Activated CD4-positive, CD25-positive, alpha-beta regulatory T cell treated with anti-CD3 and anti-CD28 coated beads, Interleukin-2, amount 50 U/mL, for 24 hours (primary cell): ENCODE results near the gene TXNDC9.
"Not testable (repeated sequence)": the region's sequence is repeated elsewhere in the genome, so short reads cannot be mapped to it uniquely, and the experiment has no call there.

Experiments
- ATAC-seq, 2 donors: fragments of 150-1000 bp; cut with Tn5 transposase; one replicate each; pipeline ENCODE4 v1.10.0; 2021; ENCODE audit warnings: mild to moderate bottlenecking in 1 of 2, moderate library complexity in 1 of 2

TXNDC9 gene

DNA sequence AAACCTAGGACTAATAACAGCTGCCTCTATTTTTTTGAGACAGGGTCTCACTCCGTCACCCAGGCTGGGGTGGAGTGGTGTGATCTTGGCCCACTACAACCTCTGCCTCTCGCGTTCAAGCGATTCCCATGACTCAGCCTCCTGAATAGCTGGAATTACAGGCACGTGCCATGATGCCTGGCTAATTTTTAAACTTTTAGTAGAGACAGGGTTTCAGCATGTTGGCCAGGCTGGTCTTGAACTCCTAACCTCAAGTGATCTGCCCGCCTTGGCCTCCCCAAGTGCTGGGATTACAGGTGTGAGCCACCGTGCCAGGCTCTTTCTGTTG, 18.3 kb downstream of the TXNDC9 start:
- not testable (repeated sequence) for ATAC-seq

GRCh38 chr2:99317161-99317872, 18.8 kb downstream of the TXNDC9 start:
- ATAC-seq: no peak

GRCh38 chr2:99301097-99301496, 35.0 kb downstream of the TXNDC9 start, which contains the start of gene LYG1:
TSS of gene LYG1 (minus strand) at chr2:99301197. CDS start at chr2:99295670, 5,527 bp downstream.
- ATAC-seq: not testable (repeated sequence)

DNA sequence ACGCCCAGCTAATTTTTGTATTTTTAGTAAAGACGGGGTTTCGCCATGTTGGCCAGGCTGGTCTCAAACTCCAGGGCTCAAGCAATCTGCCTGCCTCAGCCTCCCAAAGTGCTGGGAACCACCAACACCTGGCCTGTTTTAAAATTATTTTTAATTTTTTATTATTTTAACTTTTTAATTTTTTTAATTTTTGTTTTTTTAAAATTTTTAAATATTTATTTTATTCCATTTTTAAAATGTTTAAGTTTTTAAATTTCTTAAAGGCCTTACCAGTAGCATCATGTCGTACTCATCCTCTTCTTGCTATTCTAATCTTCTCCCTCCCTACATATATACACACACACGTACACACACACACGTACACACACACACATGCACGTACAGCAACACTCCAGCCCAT, 36.6 kb downstream of the TXNDC9 start:
- ATAC-seq: no peak

GRCh38 chr2:99297994-99298393, 38.1 kb downstream of the TXNDC9 start:
- no peak for ATAC-seq

DNA sequence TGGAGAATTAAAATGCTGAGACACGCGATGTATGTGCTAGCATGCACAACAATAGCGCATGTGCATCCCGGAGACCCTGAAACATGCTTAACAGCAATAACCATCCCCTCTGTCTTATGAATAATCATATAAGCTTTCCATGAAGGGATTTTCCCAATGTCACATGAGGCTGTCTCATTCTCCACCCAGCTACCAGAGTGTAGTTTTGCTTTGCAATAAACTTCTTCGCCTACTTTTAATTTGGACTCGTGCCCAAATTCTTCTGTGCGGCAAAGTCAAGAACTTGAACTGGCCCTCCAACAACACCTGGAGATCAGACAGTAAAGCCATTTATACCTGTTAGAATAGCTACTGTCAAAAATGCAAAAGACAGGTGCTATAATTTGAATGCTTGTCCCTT, 50.6 kb downstream of the TXNDC9 start:
- no peak for ATAC-seq

DNA sequence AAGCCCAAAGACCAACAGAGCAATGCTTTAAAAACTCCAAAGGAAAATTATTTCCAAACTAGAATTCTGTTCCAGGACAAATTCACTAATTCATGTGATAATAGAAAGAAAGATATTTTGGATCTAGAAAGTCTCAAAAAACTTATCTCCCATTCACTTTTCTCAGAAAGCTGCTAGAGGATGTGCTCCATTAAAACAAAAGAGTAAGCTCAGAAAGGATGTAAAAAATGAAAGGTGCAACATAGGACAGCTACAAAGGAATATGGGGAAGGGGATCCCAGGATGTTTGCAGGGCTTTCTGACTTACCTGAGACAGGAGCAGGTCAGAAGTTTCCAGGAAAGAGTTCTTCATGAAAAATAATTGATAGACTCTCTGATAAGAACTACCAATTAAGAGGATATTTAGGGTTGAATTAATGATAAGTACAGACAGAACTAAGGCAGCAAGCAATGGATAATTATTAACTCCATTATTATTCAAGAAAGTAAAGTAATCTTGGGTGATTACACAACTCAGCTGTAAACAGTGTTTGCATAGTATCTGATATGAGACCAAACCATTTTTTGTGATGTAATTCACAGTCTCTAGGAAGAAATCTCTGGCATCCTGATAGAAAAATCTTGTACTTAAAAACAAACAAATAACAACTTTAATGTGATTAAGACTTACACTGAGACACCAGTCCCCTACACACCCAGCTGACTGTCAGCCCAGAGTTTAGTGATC, 56.0 kb downstream of the TXNDC9 start:
- no peak for ATAC-seq

- no peak for ATAC-seq
Measured at GRCh38 chr2:99278793-99279291, 57.3 kb downstream of the TXNDC9 start.

DNA sequence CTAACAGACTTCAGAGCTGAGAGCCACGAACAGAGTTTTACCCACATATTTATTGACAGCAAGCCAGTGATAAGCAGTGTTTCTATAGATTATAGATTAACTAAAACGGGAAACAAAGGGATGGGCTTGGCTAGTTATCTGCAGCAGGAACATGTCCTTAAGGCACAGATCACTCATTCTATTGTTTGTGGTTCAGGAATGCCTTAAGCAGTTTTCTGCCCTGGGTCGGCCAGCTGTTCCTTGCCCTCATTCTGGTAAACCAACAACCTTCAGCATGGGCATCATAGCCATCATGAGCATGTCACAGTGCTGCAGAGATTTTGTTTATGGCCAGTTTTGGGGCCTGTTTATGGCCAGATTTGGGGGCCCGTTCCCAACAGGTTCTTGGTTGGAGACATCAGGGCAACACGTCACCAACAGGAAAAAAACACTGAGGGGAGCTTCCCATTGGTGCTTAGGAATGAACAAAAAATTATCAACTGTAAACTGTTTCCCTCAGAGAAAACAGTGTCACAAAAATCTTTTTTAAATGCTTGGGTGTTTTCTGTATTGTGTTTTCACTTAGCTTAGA, 57.9 kb downstream of the TXNDC9 start:
- ATAC-seq: not testable (repeated sequence)

DNA sequence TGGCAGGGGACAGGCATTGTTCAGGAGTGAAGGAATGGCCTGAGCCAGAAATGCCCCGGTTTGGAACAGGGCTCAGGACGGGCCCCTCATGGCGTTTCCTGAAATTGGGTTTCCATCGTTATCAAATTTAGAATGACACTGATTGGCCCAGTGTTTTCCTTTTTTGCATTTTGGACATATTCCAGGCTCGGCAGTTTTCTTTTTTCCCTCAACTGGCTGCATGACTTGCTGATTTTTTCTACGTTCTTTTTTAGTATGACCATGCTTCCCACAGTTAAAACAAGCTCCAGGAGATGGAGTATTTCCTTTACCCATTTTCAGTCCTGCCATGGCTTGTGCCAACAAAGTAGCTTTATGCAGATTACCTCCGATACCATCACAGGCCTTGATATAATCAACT, 60.3 kb downstream of the TXNDC9 start:
- ATAC-seq: no peak
